HCT116 (cell line): ENCODE data around the gene SRP19. TPM values are rescaled to one million over a fixed set of nuclear protein-coding genes. Genes with fewer than 3 reads are reported as not detected.

Source experiments
- ATAC-seq: fragments of 200-7000 bp; cut with Tn5 transposase; 2 replicates; pipeline ENCODE4 v1.9.1; 2020; ENCODE audit warnings: mild to moderate bottlenecking, moderate library complexity
- BruUV-seq: library from RNA; stranded (reverse); fragments of 400-500 nt; replicated peaks from 2 replicates; lab custom pipeline; 2021; lab: Mats Ljungman, UMichigan
- CTCF ChIA-PET: fragments of 300-600 bp; sonication (Branson Sonifier 250); formaldehyde crosslinking; loops from one replicate; lab custom pipeline; 2021; ENCODE audit warnings: antibody characterized with exemption; lab: Charles Lee
- POLR2A ChIA-PET: fragments of 300-600, 350-600 bp; sonication (Branson Sonifier 250); formaldehyde crosslinking; loops from one replicate; lab custom pipeline; 2021; ENCODE audit warnings: antibody characterized with exemption; lab: Charles Lee
- RAD21 ChIA-PET, 2 experiments: fragments of 300-600 bp; sonication (Branson Sonifier 250); formaldehyde crosslinking; loops; one replicate each; lab custom pipeline; 2023; ENCODE audit warnings: low total read pairs in 2 of 2; ENCODE audit not compliant: uncharacterized antibody in 2 of 2, unreplicated experiment in 2 of 2, low non-redundant PET in 1 of 2; lab: Charles Lee
- DNase-seq: peaks from one replicate; pipeline ENCODE4 v3.0.0-alpha.2; 2010; ENCODE audit warnings: low read depth, low spot score
- H2AFZ ChIP-seq: fragments of 200-600 bp; shearing (Covaris generic), sonication (generic); 2 replicates; pipeline ENCODE4 v1.6.1; 2017; ENCODE audit warnings: low read depth, mixed run types, mixed read lengths, antibody characterized with exemption, low read length; ENCODE audit not compliant: poor library complexity, severe bottlenecking
- H3K27ac ChIP-seq: 2 replicates; pipeline ENCODE4 v1.5.1; 2012; ENCODE audit warnings: low read depth, low read length
- H3K27me3 ChIP-seq: fragments of 200-600 bp; sonication (generic); 2 replicates; pipeline ENCODE4 v1.6.1; 2016; ENCODE audit warnings: mixed run types, low read length, mixed read lengths; ENCODE audit not compliant: insufficient read depth
- H3K36me3 ChIP-seq, 2 experiments: fragments of 200-500 bp in 1 of 2; fragments of 200-600 bp in 1 of 2; sonication (Bioruptor generic) in 1 of 2; sonication (generic) in 1 of 2; 2 replicates each; pipeline versions ENCODE4 v1.5.1 to v1.6.1; 2014 to 2016; ENCODE audit warnings: low read length in 2 of 2, inconsistent platforms in 1 of 2, mixed read lengths in 1 of 2, mixed run types in 1 of 2; ENCODE audit not compliant: insufficient read depth in 2 of 2, control insufficient read depth in 1 of 2
- H3K4me1 ChIP-seq, 2 experiments: fragments of 200-600 bp in 1 of 2; sonication (generic) in 1 of 2; 2 replicates each; pipeline versions ENCODE4 v1.5.1 to v1.6.1; 2012 to 2017; ENCODE audit warnings: low read length in 2 of 2, inconsistent platforms in 1 of 2, mild to moderate bottlenecking in 1 of 2, mixed read lengths in 1 of 2, mixed run types in 1 of 2, moderate library complexity in 1 of 2; ENCODE audit not compliant: insufficient read depth in 2 of 2, control insufficient read depth in 1 of 2
- H3K4me2 ChIP-seq: fragments of 200-600 bp; sonication (generic); 2 replicates; pipeline ENCODE4 v1.6.1; 2017; ENCODE audit warnings: mixed run types, low read length, mixed read lengths
- H3K4me3 ChIP-seq, 2 experiments: fragments of 200-600 bp in 1 of 2; sonication (generic) in 1 of 2; replicated peaks in 1 of 2; 2 replicates each; pipeline ENCODE4 v1.5.1; 2011 to 2016; ENCODE audit warnings: low read length in 2 of 2, control low read depth in 1 of 2, low read depth in 1 of 2, mild to moderate bottlenecking in 1 of 2, mixed read lengths in 1 of 2, mixed run types in 1 of 2
- H3K79me2 ChIP-seq: fragments of 200-600 bp; sonication (generic); 2 replicates; pipeline ENCODE4 v1.6.1; 2017; ENCODE audit warnings: mild to moderate bottlenecking, mixed run types, low read length, moderate library complexity, mixed read lengths; ENCODE audit not compliant: insufficient read depth
- H3K9ac ChIP-seq: fragments of 200-600 bp; sonication (generic); 2 replicates; pipeline ENCODE4 v1.6.1; 2016; ENCODE audit warnings: low read length, mixed read lengths
- H3K9me2 ChIP-seq: fragments of 200-600 bp; sonication (generic), shearing (Covaris generic); 2 replicates; pipeline ENCODE4 v1.6.1; 2017; ENCODE audit warnings: mixed run types, mild to moderate bottlenecking, moderate library complexity; ENCODE audit not compliant: insufficient read depth
- H3K9me3 ChIP-seq, 2 experiments: fragments of 200-500 bp in 1 of 2; fragments of 200-600 bp in 1 of 2; sonication (Bioruptor generic) in 1 of 2; sonication (generic) in 1 of 2; 2 replicates each; pipeline ENCODE4 v1.6.1; 2014 to 2017; ENCODE audit warnings: low read length in 2 of 2, mixed read lengths in 2 of 2, inconsistent platforms in 1 of 2, low read depth in 1 of 2, mild to moderate bottlenecking in 1 of 2, mixed run types in 1 of 2, moderate library complexity in 1 of 2; ENCODE audit not compliant: control insufficient read depth in 1 of 2, insufficient read depth in 1 of 2
- H4K20me1 ChIP-seq: fragments of 200-600 bp; sonication (generic), shearing (Covaris generic); 2 replicates; pipeline ENCODE4 v1.6.1; 2017; ENCODE audit warnings: mixed run types, mild to moderate bottlenecking, moderate library complexity; ENCODE audit not compliant: insufficient read depth
- CEBPB ChIP-seq: IDR thresholded peaks from 2 replicates; pipeline ENCODE4 v1.6.1; 2012; ENCODE audit warnings: low read depth
- CTCF ChIP-seq, 3 experiments: fragments of 200-600 bp in 1 of 3; sonication (generic) in 1 of 3; IDR thresholded peaks in 2 of 3; conservative IDR thresholded peaks in 1 of 3; 2 replicates each; pipeline ENCODE4 v1.5.1; 2012 to 2017; ENCODE audit warnings: low read depth in 2 of 3, low read length in 2 of 3, antibody characterized with exemption in 1 of 3, borderline replicate concordance in 1 of 3, control low read depth in 1 of 3, mild to moderate bottlenecking in 1 of 3, mixed read lengths in 1 of 3, mixed run types in 1 of 3, moderate library complexity in 1 of 3; ENCODE audit not compliant: insufficient read depth in 1 of 3
- EGR1 ChIP-seq: IDR thresholded peaks from 2 replicates; pipeline ENCODE4 v1.6.1; 2012; ENCODE audit warnings: low read depth
- EZH2 ChIP-seq: fragments of 200-600 bp; sonication (generic); IDR thresholded peaks from 2 replicates; pipeline ENCODE4 v1.6.1; 2017; ENCODE audit warnings: antibody characterized with exemption, mixed run types
- EZH2phosphoT487 ChIP-seq: fragments of 200-600 bp; IDR thresholded peaks from 2 replicates; pipeline ENCODE4 v1.6.1; 2018; ENCODE audit warnings: antibody characterized with exemption, borderline replicate concordance
- RAD21 ChIP-seq: IDR thresholded peaks from 2 replicates; pipeline ENCODE4 v1.6.1; 2012; ENCODE audit warnings: low read depth, mild to moderate bottlenecking
- SIN3A ChIP-seq: IDR thresholded peaks from 2 replicates; pipeline ENCODE4 v1.6.1; 2012; ENCODE audit warnings: low read depth
- SP1 ChIP-seq: IDR thresholded peaks from 2 replicates; pipeline ENCODE4 v1.6.1; 2012; ENCODE audit warnings: low read depth
- TCF7L2 ChIP-seq: IDR thresholded peaks from 2 replicates; pipeline ENCODE4 v1.7.0; 2011; ENCODE audit warnings: borderline replicate concordance, inconsistent platforms; ENCODE audit not compliant: insufficient read depth, insufficient read length; ENCODE audit errors: extremely low read depth
- YY1 ChIP-seq: IDR thresholded peaks from 2 replicates; pipeline ENCODE4 v1.6.1; 2011; ENCODE audit warnings: low read length, low read depth, moderate library complexity, mild to moderate bottlenecking; ENCODE audit not compliant: insufficient replicate concordance; ENCODE audit errors: extremely low read depth
- ZNF274 ChIP-seq: fragments of 200-500 bp; sonication (Bioruptor generic); IDR thresholded peaks from 2 replicates; pipeline ENCODE4 v1.6.1; 2014; ENCODE audit warnings: mild to moderate bottlenecking, low read depth, low read length, inconsistent platforms
- intact Hi-C: fragments of 100-400 bp; cut with micrococcal nuclease; formaldehyde crosslinking; loops from 2 replicates; pipeline ENCODE4 v1.10.0; 2022
- total RNA-seq: library from RNA; stranded (reverse); gene quantifications from one replicate; pipeline ENCODE4 v1.2.1, GENCODE V29; 2021; ENCODE audit not compliant: unreplicated experiment

Gene SRP19
- total RNA-seq, 1 experiment from 2014 or later, result 45.3 TPM

- no TSS peak for BruUV-seq
- H3K4me1 ChIP-seq, result peaks cover 8 to 22% of the 10 kb centered on the region in 2 experiments
- ATAC-seq, result no peak
- no peaks in the 10 kb centered on the region for H3K9me2 ChIP-seq
- H3K4me2 ChIP-seq, result peak overlapping the region; percentile 85
- intact Hi-C loops, result no loop called here
- H3K79me2 ChIP-seq, result peaks cover 51% of the 10 kb centered on the region
- H3K9me3 ChIP-seq, result no peaks in the 10 kb centered on the region
- no peak overlapping the region for H2AFZ ChIP-seq
- no peaks in the 10 kb centered on the region; the same call in 1 of the 2 replicates for H4K20me1 ChIP-seq
- POLR2A ChIA-PET, result no interaction called here
- TF ChIP-seq RAD21 (no peak), CEBPB (no peak), TCF7L2 (no peak), EZH2 (no peak), SIN3A (no peak), EZH2phosphoT487 (no peak), ZNF274 (no peak), YY1 (no peak), SP1 (no peak), EGR1 (no peak), CTCF (IDR thresholded peaks at IDR 0.05 in 2 of 3, conservative IDR thresholded peaks at IDR 0.05 in 1 of 3; ENCODE audit: borderline replicate concordance in 1 of 3, insufficient read depth in 1 of 3, low read depth in 2 of 3, low read length in 2 of 3) (no peak)
- TF ChIP-seq, all 23 proteins: peak for 0
- Histone ChIP-seq H3K9ac (peak overlapping the region; percentile 82), H3K4me3 (peak overlapping the region; percentile 80 to 99), H3K36me3 (peaks cover 25 to 34% of the 10 kb centered on the region in 2 experiments), H3K27me3 (no peaks in the 10 kb centered on the region), H3K27ac (no peak overlapping the region)
- no peak for DNase-seq
- ChIA-PET RAD21 (no interaction called here), CTCF (no interaction called here)
Measured at GRCh38 chr5:112862085-112862484, 998 bp downstream of the SRP19 start.
